DMS153 (cell line): ENCODE results near the gene LDLRAD4.
"Not testable (repeated sequence)": the region's sequence is repeated elsewhere in the genome, so short reads cannot be mapped to it uniquely, and the experiment has no call there.

Source experiments
- DNase-seq: peaks from one replicate; lab custom pipeline; 2025; lab: John Stamatoyannopoulos, UW

The LDLRAD4 gene

DNA sequence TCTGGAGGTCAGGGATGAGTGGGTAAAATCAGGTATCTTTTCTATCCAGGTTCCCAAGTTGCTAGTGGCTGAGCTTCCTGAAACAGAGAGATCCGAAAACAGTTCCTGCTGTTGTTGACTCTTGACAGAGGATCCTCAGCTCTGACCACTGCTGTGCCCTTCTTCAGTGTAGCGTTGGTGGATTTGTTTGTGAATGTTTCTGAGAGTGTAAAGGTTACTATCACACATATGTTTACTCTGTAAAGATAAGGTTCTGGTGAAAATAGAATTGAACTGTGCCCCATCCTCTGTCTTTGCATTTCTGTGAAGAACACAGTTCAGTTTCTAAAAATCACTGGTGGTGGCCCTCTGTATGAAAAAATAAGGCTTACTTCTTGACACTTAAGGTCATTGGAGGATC lies 119.8 kb downstream of the LDLRAD4 start:
- no peak for DNase-seq

DNA sequence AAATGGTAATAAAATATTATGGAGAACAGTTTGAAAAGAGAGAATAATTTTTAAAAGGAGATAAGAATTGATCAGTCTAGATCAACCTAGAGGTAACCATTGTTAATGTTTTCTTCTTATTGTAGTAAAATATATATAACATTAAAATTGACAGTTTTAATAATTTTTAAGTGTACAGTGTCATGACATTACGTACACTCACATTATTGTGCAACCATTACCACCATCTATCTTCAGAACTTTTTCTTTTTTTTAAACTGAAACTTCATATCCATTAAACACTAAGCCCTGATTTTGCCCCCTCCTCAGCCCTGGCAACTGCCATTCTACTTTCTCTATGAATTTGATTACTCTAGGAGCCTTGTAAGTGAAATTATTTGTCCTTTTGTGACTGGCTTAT lies 121.1 kb downstream of the LDLRAD4 start:
- DNase-seq, result no peak

DNA sequence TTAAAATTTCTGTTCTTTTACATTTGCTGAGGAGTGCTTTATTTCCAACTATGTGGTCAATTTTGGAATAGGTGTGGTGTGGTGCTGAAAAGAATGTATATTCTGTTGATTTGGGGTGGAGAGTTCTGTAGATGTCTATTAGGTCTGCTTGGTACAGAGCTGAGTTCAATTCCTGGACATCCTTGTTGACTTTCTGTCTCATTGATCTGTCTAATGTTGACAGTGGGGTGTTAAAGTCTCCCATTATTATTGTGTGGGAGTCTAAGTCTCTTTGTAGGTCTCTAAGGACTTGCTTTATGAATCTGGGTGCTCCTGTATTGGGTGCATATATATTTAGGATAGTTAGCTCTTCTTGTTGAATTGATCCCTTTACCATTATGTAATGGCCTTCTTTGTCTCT lies 127.9 kb downstream of the LDLRAD4 start:
- not testable (repeated sequence) for DNase-seq

DNA sequence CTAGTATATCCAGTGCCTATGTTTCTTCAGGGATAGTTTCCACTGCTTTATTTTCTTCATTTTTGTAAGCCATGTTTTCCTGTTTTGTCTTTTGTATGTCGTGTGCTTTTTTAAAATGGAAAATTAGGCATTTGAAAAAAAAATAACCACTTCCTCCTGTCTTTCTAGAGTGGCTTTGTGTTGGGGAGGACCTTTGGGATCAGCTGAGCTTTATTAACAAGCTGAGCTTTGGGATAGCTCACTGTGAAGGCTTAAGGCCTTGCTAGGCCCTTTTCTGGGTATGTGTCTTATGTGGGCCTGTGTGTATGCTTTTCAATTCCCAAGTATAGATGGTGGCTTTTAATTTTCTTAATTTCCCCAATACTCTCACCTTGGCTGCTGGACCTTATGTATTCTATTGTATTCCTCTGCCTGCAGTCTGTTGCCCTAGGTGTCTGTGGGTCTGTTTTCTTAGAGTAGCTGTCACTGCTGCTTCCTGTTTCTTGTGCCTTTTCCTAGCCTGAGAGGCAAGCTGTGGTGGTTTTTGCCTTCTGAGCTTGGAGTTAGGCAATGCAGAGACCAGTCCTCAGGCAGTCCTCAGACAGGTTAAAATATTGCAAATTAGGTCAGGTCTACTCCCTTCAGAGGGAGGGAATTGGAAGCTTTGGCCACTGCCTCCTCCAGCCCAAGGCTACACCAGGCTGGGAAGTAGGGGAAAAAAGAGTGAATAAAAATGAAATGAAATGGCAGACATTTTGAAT lies 134.7 kb downstream of the LDLRAD4 start:
- DNase-seq, result no peak

DNA sequence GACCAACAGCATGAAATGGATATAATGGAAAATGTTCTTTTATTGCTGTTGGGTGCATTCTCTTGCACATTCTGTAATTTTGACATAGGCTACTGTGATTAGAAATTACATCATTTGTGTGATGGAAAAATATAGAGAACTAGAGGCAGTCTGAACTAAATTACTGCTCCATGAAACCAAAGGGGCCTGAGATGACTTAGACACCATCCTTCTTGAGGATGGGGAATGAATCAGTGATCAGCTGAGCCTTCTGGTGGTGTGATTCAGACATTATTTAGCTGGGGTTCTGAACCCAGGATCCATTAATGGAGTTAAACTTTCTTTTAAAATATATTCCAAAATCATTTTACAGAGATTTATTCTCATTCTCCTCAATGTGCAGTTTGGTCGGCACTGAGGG lies 135.8 kb downstream of the LDLRAD4 start:
- DNase-seq, result no peak

DNA sequence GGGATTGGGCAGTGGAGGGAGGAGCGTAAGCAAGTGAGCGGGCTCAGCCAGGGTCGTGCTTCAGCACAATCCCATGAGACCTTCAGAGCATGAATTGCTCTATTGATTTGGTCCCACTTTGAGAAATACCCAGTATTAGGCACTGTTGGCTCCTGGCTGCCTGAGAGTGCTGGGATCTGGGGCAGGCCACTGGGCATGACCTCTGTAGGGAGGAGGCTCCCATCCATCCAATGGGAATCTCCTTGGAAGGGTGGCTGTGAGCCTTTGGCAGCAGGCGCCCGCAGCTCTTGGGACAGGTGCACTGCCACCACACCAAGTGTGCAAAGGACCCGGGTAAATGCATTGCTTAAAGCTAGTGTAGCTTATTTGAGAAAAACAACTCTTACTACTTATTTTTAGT lies 137.5 kb downstream of the LDLRAD4 start:
- DNase-seq, result no peak

DNA sequence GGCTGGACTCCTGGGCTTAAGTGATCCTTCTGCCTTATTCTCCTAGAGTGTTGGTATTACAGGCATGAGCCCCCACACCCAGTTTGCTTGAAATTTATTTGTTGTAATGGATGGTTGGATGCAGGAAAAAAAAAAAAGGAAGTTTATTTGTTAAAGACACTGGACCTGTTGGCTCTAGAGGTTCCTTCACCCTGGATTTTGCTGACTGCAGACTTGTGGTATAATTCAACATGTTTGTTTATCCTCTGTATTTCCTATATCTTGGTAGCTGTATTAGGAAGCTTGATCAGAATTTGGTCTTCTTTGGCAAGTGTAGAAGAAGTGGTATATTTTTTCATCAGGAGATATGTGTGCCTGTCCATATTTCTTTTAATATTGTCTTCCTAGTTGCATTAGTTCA lies 138.7 kb downstream of the LDLRAD4 start:
- DNase-seq, result no peak

DNA sequence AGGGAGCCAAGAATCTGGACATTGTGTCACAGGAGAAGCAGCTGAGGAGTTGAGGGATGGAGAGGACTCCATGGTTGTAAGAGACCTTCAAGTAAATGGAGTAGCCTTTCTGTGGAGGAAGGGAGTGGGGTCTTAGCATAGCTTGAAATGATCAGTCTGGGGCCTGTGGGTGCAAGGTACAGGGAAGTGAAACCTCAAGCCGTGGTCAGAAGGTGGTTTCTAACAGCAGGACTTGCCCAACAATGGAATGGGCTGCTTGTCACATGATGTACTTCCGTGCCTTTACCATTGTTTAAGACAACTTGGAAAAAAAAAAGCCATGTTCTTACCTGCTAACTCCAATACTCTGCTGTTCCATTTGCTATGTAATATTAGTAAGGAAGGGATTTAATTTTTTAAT lies 140.7 kb downstream of the LDLRAD4 start:
- DNase-seq, result no peak

DNA sequence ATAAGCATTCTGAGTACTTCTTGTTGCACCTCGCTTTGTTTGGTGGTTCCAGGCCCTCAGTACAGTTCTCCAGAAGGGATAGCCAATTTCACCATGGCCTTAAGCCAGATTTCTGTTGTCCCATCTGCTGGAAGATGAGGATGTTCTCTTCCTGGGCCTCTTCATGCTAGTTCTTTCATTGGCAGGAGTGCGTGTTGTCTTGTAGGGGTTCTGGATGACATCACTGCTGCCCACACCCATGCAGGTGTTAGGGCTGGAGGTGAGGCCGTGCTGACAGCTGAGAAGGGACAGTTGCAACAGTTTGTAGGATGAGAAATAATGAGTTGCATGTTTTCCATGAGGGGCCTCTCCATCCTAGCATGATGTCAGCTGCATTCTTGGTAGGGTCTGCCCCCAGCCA lies 142.9 kb downstream of the LDLRAD4 start:
- DNase-seq, result no peak

DNA sequence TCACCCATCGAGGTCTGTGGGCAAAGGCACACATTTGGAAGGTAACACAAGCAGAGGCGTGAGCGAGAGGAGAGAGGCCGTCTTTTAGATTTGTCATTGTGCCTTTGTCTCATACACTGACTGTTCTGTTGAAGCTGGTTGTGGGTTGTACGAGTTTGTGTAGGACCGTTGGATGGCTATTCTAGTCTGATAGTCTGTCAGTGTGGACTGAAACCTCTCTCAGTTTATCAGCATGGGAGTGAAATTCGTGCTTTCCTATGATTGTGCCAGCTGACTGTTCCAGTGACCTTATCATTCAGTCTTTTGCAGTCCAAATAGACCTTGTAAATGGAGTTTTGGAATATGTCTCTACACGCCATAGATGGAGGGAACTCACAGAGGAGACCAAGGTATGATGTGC lies 143.5 kb downstream of the LDLRAD4 start:
- DNase-seq, result no peak

DNA sequence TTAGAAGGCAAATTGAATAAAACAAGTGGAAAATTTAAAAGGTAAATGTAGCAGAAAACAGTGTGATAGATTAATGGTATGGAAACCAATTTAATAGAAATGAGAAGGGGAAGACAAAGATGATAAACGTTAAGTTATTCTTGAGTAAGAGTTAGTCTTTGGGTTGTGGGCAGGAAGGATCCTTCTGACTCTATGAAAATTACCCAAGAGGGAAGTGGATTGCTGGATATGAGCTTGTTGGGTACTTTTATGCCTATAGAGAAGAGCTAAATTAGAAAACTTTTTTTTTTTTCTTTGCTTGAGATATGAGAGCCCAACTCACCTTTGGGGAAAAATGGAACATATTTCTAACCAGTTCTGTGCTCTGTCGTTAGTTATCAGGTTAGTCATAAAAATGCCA lies 144.0 kb downstream of the LDLRAD4 start:
- DNase-seq, result no peak

DNA sequence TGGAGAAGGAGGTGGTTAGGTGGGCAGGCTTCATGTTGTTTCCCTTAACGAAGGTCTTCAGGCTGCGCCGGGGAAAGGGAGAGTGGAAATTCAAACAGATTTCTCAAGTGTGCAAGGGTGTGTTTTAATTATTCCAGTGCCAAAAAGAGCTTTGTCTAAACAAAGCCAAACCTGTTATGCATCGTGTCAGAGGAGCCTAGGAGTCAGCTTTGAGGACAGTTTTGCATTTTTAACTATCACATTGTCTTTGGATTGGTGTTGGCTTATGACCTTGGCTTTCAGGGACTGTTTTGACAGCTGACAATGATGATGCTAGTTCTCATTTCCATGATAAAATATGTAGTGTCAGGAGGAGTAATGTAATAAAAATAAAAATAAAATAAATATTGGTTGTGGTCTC lies 144.8 kb downstream of the LDLRAD4 start:
- DNase-seq, result no peak

DNA sequence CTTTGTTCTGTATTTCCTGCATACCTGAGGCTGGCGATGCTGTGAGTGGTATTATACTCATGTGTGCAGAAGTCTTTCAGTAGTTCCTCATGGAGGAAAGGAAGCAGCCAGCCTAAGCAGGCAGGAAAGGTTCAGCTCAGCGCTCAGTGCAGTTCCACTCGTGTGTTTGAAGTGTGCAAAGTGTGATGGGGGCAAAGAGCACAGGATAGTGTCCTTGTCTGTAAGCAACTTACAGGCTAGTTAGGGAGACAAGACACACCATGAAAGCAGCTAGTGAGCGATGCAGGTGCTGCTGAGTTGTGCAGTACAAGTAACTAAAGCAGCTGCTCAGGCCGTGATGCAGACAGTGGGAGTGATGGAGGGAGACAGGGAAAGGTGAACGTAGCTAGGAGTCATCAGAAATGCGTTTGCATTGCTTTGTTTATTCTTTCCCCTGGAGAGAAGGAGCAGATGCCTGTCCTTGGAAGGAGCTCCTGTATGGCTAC lies 146.2 kb downstream of the LDLRAD4 start:
- no peak for DNase-seq

DNA sequence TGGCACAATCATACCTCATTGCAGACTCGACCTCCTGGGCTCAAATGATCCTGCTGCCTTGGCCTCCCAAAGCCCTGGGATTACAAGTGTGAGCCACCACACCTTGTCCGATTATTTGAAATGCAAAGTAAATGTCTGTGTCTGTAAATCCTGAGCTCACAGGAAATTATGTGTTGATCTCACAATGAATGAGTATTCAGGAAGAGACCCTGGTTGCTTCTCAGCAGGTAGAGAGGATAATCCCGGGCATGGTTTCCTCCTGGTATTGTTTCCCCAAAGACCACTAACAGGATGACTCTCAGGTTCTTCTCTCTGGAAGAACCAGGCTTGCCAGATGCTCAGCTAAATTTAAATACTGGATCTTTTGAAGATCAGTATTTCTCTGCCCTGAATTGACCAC lies 147.6 kb downstream of the LDLRAD4 start:
- no peak for DNase-seq

DNA sequence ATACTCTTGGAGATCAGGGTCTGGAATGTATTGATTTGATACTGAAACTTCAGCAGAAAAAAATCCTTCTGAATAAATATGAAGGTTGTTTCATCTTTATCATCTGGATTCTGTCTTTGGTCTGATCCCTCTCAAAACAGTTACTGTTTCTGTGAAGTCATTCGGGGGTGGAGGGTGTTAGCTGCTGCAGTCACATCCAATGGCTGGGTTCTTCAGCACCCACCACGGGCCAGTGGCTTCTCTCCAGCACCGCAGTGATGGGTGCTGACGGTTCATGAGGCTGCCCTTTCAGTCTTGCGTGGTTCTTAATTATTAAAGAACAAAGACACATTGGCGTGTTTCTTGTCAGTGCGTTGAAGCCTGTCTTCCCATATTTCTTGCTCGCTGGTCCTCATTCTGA lies 148.0 kb downstream of the LDLRAD4 start:
- no peak for DNase-seq

DNA sequence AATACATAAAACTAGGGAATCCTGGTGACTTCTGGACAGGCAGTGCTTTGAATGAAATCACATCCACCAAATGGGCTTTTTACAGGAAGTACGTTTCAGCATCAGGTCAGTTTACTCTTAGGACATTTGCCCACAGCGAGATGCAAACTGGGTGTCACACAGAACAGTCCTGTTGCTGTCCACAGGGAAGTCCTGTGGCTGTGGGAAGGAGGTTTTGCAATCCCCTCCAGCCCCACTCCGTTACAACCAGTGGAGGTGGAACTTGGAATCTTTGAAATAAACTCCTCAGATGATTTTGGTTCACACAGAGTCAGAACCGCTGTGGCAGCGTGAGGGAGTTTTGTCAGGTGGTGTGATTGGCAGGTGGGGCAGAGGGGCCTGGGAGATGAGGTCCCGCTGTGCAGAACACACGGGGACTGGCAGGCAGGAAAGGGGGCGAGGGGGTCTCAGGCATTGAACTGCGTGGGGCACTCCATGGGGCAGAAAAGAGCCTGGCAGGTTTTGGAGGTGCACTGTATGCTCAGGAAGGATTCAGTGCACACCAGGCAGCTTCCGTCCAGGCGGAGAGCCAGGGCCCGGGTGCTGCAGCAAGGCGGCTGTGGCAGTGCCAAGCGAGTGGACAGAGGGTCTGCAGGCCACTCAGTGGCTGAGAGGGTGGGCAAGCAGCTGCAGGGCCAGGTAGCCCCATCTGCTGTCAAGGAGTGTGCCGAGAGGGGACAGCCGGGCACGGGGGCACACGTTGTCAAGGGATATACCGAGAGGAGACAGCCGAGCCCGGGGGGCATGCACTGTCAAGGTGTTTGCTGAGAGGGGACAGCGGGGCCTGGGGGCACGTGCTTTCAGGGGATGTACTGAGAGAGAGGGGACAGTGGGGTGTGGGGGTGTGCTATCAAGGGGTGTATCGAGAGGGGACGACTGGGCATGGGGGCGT lies 148.7 kb downstream of the LDLRAD4 start:
- no peak for DNase-seq

DNA sequence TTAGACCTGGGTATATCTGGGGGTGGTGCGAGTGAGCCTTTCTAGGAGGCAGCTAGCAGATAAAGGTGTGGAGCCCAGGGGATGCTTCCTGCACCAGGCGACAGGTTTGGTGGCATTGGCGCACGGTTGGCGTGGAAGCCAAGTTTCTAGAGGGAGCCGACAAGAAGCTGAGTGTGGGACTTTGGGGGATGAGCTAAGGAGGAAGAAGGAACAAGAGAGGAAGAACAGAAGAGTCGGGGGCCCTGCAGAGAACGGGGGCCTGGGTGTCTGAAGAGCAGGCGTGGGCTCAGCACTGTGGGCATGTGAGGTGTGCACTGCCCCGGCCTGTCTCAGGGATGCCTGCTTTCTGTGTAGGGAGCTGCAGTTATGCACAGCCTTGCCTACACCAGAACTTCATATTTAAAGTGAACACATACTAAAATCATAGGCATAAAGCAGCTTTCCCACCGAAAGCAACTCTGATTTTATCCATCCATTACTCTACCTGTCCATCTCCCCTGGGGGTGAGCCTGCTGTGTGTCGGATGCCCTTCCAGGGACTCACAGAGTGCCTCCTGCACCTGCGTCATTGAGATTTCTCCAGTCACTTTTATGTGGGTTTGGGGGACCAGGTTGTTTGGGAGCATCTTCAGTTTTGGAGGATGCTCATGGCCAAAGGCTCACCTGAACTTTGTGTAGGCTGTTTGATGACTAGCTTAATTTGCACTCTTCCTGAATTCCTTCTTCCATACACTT lies 149.7 kb downstream of the LDLRAD4 start:
- no peak for DNase-seq

DNA sequence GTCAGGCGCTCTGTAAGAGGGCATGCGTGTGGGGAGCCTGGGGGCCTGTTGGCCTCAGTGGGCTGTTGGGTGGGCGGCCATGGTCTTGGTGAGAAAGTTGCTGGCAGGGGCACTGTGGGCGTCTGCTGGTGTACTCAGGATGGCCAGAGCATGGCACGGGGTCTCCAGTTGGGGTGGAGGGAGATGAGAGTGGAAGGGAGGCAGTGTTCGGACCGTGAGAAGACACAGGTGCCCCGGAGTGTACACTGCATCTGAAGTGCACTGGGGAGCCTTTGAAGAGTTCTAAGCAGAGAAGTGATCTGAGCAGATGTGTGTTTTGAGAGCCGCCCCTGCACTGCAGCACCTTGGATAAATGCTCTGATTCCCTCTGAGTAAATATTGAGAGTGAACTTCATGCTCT lies 150.8 kb downstream of the LDLRAD4 start:
- no peak for DNase-seq

DNA sequence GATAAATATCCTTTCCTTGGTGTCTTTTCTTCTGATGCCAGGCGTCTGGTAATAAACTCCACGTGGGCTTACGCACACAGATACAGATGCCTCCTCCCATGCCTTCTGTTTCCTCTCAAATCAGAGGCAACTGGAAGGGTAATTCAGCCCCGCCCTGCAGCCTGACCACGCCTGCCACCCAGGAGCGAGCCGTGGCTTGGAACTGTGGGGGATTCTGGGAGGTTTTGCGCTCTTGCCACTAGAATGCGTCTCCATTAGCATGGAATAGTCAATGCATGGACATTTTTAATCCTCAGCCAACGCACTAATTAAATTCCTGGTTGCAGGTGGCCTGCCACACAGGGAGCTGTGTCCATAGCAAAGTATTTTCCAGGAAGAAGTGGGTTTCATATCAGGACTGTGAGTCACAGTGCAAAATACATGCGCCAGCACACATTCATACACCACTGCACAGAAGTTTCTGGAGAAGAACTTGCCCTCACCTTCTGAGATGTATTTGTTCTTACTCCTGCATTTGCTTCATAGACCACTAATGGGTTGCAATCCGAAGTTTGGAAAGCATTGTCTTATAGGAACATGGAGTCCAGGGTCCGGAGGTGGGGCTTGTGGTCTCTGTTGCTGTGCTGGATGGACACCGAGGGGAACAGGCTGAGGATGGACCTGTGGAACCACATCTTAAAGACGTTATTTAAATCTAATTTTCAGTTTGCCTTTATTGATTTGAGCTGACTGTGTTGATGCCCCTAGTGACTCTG lies 151.4 kb downstream of the LDLRAD4 start:
- no peak for DNase-seq

DNA sequence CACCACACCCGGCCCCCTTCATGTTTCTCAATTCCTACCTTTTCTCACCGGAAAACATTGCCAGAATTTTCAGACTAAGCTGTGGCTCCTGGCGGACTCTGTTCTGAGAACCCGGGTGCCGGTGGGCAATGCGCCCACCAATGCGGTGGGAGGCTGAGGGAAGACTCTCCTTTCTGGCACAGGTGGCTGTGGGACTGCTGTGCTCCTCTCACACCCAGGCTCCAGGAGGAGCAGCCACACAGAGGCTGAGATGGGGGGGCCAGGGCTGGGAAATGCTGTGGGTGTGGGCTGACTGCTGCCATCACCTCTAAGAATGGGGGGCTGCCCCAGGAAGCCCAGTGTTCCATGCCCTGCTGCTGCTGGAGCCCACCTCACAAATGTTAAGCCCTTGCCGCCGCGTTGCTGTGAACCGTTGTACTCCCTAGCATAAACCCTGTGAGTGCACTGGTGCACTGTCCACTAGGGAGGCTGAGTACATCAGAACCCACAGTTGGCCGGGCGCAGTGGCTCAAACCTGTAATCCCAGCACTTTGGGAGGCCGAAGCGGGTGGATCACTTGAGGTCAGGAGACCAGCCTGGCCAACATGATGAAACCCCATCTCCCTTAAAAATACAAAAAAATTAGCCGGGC lies 152.6 kb downstream of the LDLRAD4 start:
- DNase-seq, result no peak

DNA sequence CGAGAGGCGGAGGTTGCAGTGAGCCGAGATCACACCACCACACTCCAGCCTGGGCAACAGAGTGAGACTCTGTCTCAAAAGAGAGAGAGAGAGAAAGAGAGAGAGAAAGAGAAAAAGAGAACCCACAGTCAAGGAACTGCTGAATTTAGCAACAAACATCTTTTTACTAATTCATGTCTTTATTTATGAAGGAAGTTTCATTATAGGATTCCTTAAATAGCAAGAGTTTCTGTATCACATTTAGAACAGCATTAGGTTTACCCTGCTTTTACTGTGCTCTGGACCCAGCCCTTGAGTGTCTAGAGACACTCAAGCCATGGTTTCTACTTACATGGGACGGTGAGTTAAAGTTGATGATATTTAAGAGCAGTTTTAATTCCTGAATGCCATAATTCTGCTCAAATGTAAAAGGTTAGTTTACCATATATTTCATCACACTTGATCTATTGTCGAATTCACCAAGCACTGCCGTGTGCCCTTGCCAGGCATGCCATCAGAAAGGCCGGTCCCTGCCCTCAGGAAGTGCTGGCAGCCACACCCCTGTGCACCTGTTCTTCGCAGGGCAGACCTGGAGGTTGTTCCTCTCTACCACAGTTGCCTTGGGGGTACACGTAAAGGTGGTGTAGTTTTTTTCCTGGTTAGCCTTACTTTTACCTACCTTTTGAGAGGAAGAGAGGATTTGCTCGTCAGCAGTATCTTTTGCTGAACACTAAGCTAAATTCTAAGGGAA lies 153.3 kb downstream of the LDLRAD4 start:
- no peak for DNase-seq
